ENCODE data around the gene TIAL1. TPM values are rescaled to one million over a fixed set of nuclear protein-coding genes. Genes with fewer than 3 reads are reported as not detected.

TIAL1 gene
- total and polyA plus RNA-seq, 2 experiments from 2014 or later, result 92.6 to 131 TPM

DNA sequence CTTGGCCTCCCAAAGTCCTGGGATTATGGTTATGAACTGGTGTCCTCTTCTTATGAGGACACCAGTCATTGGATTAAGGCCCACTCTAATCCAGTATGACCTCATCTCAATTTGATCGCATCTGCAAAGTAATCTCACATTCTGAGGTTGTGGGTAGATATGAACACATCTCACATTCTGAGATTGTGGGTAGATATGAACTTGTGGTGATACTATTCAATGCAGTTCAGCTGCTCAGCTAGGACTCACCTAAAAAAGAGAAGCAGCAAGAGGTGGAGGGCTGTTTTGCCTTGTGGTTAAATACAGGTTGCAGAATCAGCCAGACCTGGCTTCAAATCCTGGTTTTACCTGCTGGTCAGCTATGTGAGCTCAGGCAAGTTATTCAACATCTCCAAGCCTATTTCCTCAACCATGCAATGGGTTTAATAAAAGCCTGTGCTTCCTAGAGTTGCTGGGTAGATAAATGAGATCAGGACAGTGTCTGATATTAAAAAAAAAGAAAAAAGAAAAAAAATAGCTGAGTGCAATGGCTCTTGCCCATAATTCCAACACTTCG is 45.9 kb upstream of the TIAL1 start:
- H3K4me1 Mint-ChIP-seq, result peaks cover 5% of the 10 kb centered on the region; the same call in 1 of the 3 replicates
- H3K9me3 Mint-ChIP-seq, result peaks cover 19% of the 10 kb centered on the region
- no peaks in the 10 kb centered on the region for H3K27me3 ChIP-seq (ENCODE audit: insufficient read depth)
- H3K4me1 ChIP-seq (ENCODE audit: insufficient read depth), result no peaks in the 10 kb centered on the region
- H3K79me2 ChIP-seq (replicated peaks; ENCODE audit: insufficient read depth), result no peaks in the 10 kb centered on the region
- peaks cover under 1% of the 10 kb centered on the region for H3K27me3 Mint-ChIP-seq (ENCODE audit: insufficient read depth, low read depth, poor library complexity)
- no peak overlapping the region for H3K4me2 ChIP-seq
- no peak for DNase-seq (ENCODE audit: low spot score)
- H3K9me2 ChIP-seq (ENCODE audit: insufficient read depth), result no peaks in the 10 kb centered on the region
- H3K36me3 Mint-ChIP-seq (ENCODE audit: low read depth), result peaks cover 5% of the 10 kb centered on the region; the same call in 1 of the 3 replicates
- no peak overlapping the region for H2AFZ ChIP-seq
- H3K27ac Mint-ChIP-seq, result no peak overlapping the region
- no peak overlapping the region for H3K27ac ChIP-seq (ENCODE audit: low read depth)
- H4K20me1 ChIP-seq (replicated peaks; ENCODE audit: insufficient read depth), result no peaks in the 10 kb centered on the region
- H3K4me3 ChIP-seq, result no peak overlapping the region
- no peak for ATAC-seq
- TF ChIP-seq EZH2 (IDR thresholded peaks at IDR 0.05; ENCODE audit: low read depth, unreplicated experiment), result no peak
- no peak for TF ChIP-seq ZNF331 (CRISPR knock-in tag; IDR thresholded peaks at IDR 0.05; ENCODE audit: low read depth)
- no peak for TF ChIP-seq POLR2AphosphoS5 (IDR thresholded peaks at IDR 0.05; ENCODE audit: low read depth)
- TF ChIP-seq, protein P1, sequence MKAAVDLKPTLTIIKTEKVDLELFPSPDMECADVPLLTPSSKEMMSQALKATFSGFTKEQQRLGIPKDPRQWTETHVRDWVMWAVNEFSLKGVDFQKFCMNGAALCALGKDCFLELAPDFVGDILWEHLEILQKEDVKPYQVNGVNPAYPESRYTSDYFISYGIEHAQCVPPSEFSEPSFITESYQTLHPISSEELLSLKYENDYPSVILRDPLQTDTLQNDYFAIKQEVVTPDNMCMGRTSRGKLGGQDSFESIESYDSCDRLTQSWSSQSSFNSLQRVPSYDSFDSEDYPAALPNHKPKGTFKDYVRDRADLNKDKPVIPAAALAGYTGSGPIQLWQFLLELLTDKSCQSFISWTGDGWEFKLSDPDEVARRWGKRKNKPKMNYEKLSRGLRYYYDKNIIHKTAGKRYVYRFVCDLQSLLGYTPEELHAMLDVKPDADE (IDR thresholded peaks at IDR 0.05), result no peak
- TF ChIP-seq STAT1 (IDR thresholded peaks at IDR 0.05; ENCODE audit: unreplicated experiment), result no peak
- TF ChIP-seq, protein P2, sequence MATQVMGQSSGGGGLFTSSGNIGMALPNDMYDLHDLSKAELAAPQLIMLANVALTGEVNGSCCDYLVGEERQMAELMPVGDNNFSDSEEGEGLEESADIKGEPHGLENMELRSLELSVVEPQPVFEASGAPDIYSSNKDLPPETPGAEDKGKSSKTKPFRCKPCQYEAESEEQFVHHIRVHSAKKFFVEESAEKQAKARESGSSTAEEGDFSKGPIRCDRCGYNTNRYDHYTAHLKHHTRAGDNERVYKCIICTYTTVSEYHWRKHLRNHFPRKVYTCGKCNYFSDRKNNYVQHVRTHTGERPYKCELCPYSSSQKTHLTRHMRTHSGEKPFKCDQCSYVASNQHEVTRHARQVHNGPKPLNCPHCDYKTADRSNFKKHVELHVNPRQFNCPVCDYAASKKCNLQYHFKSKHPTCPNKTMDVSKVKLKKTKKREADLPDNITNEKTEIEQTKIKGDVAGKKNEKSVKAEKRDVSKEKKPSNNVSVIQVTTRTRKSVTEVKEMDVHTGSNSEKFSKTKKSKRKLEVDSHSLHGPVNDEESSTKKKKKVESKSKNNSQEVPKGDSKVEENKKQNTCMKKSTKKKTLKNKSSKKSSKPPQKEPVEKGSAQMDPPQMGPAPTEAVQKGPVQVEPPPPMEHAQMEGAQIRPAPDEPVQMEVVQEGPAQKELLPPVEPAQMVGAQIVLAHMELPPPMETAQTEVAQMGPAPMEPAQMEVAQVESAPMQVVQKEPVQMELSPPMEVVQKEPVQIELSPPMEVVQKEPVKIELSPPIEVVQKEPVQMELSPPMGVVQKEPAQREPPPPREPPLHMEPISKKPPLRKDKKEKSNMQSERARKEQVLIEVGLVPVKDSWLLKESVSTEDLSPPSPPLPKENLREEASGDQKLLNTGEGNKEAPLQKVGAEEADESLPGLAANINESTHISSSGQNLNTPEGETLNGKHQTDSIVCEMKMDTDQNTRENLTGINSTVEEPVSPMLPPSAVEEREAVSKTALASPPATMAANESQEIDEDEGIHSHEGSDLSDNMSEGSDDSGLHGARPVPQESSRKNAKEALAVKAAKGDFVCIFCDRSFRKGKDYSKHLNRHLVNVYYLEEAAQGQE (IDR thresholded peaks at IDR 0.05; ENCODE audit: unreplicated experiment), result no peak
- TF ChIP-seq, protein P3, sequence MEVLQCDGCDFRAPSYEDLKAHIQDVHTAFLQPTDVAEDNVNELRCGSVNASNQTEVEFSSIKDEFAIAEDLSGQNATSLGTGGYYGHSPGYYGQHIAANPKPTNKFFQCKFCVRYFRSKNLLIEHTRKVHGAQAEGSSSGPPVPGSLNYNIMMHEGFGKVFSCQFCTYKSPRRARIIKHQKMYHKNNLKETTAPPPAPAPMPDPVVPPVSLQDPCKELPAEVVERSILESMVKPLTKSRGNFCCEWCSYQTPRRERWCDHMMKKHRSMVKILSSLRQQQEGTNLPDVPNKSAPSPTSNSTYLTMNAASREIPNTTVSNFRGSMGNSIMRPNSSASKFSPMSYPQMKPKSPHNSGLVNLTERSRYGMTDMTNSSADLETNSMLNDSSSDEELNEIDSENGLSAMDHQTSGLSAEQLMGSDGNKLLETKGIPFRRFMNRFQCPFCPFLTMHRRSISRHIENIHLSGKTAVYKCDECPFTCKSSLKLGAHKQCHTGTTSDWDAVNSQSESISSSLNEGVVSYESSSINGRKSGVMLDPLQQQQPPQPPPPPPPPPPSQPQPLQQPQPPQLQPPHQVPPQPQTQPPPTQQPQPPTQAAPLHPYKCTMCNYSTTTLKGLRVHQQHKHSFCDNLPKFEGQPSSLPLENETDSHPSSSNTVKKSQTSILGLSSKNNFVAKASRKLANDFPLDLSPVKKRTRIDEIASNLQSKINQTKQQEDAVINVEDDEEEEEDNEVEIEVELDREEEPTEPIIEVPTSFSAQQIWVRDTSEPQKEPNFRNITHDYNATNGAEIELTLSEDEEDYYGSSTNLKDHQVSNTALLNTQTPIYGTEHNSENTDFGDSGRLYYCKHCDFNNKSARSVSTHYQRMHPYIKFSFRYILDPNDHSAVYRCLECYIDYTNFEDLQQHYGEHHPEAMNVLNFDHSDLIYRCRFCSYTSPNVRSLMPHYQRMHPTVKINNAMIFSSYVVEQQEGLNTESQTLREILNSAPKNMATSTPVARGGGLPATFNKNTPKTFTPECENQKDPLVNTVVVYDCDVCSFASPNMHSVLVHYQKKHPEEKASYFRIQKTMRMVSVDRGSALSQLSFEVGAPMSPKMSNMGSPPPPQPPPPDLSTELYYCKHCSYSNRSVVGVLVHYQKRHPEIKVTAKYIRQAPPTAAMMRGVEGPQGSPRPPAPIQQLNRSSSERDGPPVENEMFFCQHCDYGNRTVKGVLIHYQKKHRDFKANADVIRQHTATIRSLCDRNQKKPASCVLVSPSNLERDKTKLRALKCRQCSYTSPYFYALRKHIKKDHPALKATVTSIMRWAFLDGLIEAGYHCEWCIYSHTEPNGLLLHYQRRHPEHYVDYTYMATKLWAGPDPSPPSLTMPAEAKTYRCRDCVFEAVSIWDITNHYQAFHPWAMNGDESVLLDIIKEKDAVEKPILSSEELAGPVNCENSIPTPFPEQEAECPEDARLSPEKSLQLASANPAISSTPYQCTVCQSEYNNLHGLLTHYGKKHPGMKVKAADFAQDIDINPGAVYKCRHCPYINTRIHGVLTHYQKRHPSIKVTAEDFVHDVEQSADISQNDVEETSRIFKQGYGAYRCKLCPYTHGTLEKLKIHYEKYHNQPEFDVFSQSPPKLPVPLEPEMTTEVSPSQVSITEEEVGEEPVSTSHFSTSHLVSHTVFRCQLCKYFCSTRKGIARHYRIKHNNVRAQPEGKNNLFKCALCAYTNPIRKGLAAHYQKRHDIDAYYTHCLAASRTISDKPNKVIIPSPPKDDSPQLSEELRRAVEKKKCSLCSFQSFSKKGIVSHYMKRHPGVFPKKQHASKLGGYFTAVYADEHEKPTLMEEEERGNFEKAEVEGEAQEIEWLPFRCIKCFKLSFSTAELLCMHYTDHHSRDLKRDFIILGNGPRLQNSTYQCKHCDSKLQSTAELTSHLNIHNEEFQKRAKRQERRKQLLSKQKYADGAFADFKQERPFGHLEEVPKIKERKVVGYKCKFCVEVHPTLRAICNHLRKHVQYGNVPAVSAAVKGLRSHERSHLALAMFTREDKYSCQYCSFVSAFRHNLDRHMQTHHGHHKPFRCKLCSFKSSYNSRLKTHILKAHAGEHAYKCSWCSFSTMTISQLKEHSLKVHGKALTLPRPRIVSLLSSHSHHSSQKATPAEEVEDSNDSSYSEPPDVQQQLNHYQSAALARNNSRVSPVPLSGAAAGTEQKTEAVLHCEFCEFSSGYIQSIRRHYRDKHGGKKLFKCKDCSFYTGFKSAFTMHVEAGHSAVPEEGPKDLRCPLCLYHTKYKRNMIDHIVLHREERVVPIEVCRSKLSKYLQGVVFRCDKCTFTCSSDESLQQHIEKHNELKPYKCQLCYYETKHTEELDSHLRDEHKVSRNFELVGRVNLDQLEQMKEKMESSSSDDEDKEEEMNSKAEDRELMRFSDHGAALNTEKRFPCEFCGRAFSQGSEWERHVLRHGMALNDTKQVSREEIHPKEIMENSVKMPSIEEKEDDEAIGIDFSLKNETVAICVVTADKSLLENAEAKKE (CRISPR knock-in tag; IDR thresholded peaks at IDR 0.05), result no peak
- no peak for TF ChIP-seq JUNB (IDR thresholded peaks at IDR 0.05; ENCODE audit: unreplicated experiment)
- TF ChIP-seq ZNF114 (CRISPR knock-in tag; IDR thresholded peaks at IDR 0.05), result no peak
- no peak for TF ChIP-seq NANOG (IDR thresholded peaks at IDR 0.05; ENCODE audit: borderline replicate concordance)
- H3K36me3 ChIP-seq (ENCODE audit: insufficient read depth), result no peaks in the 10 kb centered on the region
- H3K4me3 Mint-ChIP-seq, result no peak overlapping the region
- no peaks in the 10 kb centered on the region for H3F3A ChIP-seq (replicated peaks; ENCODE audit: low read depth)
